SK-N-SH (cell line): ENCODE data around the gene ZDHHC12.

Experiments used
- CTCF ChIP-seq: fragments of 200-600 bp; sonication (generic); IDR thresholded peaks from 2 replicates; pipeline ENCODE4 v1.6.1; 2017; ENCODE audit warnings: antibody characterized with exemption, mild to moderate bottlenecking, moderate library complexity
- JUND ChIP-seq: IDR thresholded peaks from 2 replicates; pipeline ENCODE4 v1.4.0; 2012

- no peak for TF ChIP-seq CTCF
- no peak for TF ChIP-seq JUND
Observed at GRCh38 chr9:128718047-128718446, 5.9 kb downstream of the ZDHHC12 start.
